ENCODE measurements around the gene LAMB4.

Gene LAMB4

DNA sequence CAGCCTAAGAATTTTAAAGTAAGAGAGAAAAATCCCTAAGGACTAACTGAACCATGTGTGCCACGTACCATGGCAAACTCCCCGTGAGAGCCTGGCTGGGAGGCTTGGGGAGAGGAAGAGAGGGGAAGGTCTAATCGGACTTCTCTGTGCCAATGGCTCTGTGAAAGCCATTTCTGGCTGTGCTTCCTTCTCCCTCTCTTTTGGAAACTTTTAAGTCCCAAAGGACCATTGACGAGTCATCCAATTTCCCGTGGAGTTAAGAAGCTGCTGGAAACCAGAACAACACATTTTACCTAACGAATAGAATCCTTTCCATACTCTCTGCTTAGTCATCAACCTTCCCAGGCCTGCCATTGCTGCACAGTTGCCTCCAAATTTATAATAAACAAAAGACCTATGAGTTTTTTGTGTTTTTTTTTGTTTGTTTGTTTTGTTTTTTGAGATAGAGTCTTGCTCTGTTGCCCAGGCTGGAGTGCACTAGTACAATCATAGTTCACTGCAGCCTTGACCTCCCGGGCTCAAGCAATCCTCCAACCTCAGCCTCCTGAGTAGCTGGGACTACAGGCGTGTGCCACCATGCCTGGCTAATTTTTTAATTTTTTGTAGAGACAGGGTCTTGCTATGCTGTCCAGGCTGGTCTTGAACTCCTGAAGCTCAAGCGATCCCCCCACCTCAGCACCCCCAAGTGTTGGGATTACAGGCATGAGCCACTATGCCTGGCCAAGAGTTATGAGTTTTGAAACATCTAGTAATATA lies 140.4 kb downstream of the LAMB4 start:
- H3K36me3 ChIP-seq (ENCODE audit: control insufficient read depth, low read length), result no peaks in the 10 kb centered on the region
- no peak overlapping the region for H3K27ac ChIP-seq (ENCODE audit: low read depth, low read length)
- H3F3A ChIP-seq (ENCODE audit: control insufficient read depth, insufficient read depth), result no peaks in the 10 kb centered on the region
- TF ChIP-seq EZH2phosphoT487 (IDR thresholded peaks at IDR 0.05; ENCODE audit: borderline replicate concordance, low read length) (no peak), CTCF (IDR thresholded peaks at IDR 0.05; ENCODE audit: low read depth, low read length, poor library complexity, severe bottlenecking) (no peak)
- H3K4me1 ChIP-seq (ENCODE audit: control insufficient read depth, low read length), result no peaks in the 10 kb centered on the region
- H4K20me1 ChIP-seq (ENCODE audit: control insufficient read depth, insufficient read depth, low read depth, low read length), result no peaks in the 10 kb centered on the region
- no peaks in the 10 kb centered on the region for H3K9me2 ChIP-seq (replicated peaks; ENCODE audit: control insufficient read depth, low read length)
- no peaks in the 10 kb centered on the region for H3K79me2 ChIP-seq (ENCODE audit: control insufficient read depth, low read length)
- H3K4me3 ChIP-seq (ENCODE audit: low read length), result no peak overlapping the region
- H3K4me2 ChIP-seq (ENCODE audit: low read length), result no peak overlapping the region
- peaks cover 7% of the 10 kb centered on the region for H3K27me3 ChIP-seq (ENCODE audit: control insufficient read depth, low read length)
- H3K9me3 ChIP-seq (ENCODE audit: control insufficient read depth, insufficient read depth, low read length), result no peaks in the 10 kb centered on the region; the same call in 1 of the 2 replicates

GRCh38 chr7:107982918-107983389 lies 147.2 kb downstream of the LAMB4 start:
- no peaks in the 10 kb centered on the region for H3K79me2 ChIP-seq (ENCODE audit: control insufficient read depth, low read length)
- no peaks in the 10 kb centered on the region for H3K9me2 ChIP-seq (replicated peaks; ENCODE audit: control insufficient read depth, low read length)
- no peak for TF ChIP-seq EZH2phosphoT487 (IDR thresholded peaks at IDR 0.05; ENCODE audit: borderline replicate concordance, low read length)
- TF ChIP-seq CTCF (IDR thresholded peaks at IDR 0.05; ENCODE audit: low read depth, low read length, poor library complexity, severe bottlenecking), result no peak
- no peaks in the 10 kb centered on the region for H3K27me3 ChIP-seq (ENCODE audit: control insufficient read depth, low read length)
- H3K4me1 ChIP-seq (ENCODE audit: control insufficient read depth, low read length), result no peaks in the 10 kb centered on the region
- H3K27ac ChIP-seq (ENCODE audit: low read depth, low read length), result no peak overlapping the region
- H3K4me2 ChIP-seq (ENCODE audit: low read length), result no peak overlapping the region
- H4K20me1 ChIP-seq (ENCODE audit: control insufficient read depth, insufficient read depth, low read depth, low read length), result no peaks in the 10 kb centered on the region
- H3K4me3 ChIP-seq (ENCODE audit: low read length), result no peak overlapping the region
- H3K9me3 ChIP-seq (ENCODE audit: control insufficient read depth, insufficient read depth, low read length), result no peaks in the 10 kb centered on the region
- no peaks in the 10 kb centered on the region for H3F3A ChIP-seq (ENCODE audit: control insufficient read depth, insufficient read depth)
- no peaks in the 10 kb centered on the region for H3K36me3 ChIP-seq (ENCODE audit: control insufficient read depth, low read length)

- no peak overlapping the region for H3K27ac ChIP-seq (ENCODE audit: low read depth, low read length)
- H4K20me1 ChIP-seq (ENCODE audit: control insufficient read depth, insufficient read depth, low read depth, low read length), result no peaks in the 10 kb centered on the region
- no peaks in the 10 kb centered on the region for H3K9me3 ChIP-seq (ENCODE audit: control insufficient read depth, insufficient read depth, low read length)
- no peaks in the 10 kb centered on the region for H3F3A ChIP-seq (ENCODE audit: control insufficient read depth, insufficient read depth)
- no peaks in the 10 kb centered on the region for H3K9me2 ChIP-seq (replicated peaks; ENCODE audit: control insufficient read depth, low read length)
- no peak overlapping the region for H3K4me2 ChIP-seq (ENCODE audit: low read length)
- no peak overlapping the region for H3K4me3 ChIP-seq (ENCODE audit: low read length)
- no peaks in the 10 kb centered on the region for H3K4me1 ChIP-seq (ENCODE audit: control insufficient read depth, low read length)
- no peaks in the 10 kb centered on the region for H3K27me3 ChIP-seq (ENCODE audit: control insufficient read depth, low read length)
- TF ChIP-seq CTCF (IDR thresholded peaks at IDR 0.05; ENCODE audit: low read depth, low read length, poor library complexity, severe bottlenecking) (no peak), EZH2phosphoT487 (IDR thresholded peaks at IDR 0.05; ENCODE audit: borderline replicate concordance, low read length) (no peak)
- no peaks in the 10 kb centered on the region for H3K36me3 ChIP-seq (ENCODE audit: control insufficient read depth, low read length)
- H3K79me2 ChIP-seq (ENCODE audit: control insufficient read depth, low read length), result no peaks in the 10 kb centered on the region
These were observed 147.9 kb downstream of the LAMB4 start for GRCh38 chr7:107982042-107982840.
